GM21447 (cell line): ENCODE results near the gene MND1.

ENCODE experiments used
- ATAC-seq: cut with Tn5 transposase; IDR thresholded peaks from one replicate; pipeline ENCODE4 v1.9.1; 2021; ENCODE audit not compliant: unreplicated experiment

MND1 gene

GRCh38 chr4:153344131-153345011, at the start of gene MND1:
Gene MND1 (plus strand): TSS chr4:153344688. CDS start chr4:153344738, 50 bp downstream.
- peak; percentile 68 for ATAC-seq

GRCh38 chr4:153295131-153295755, 49.2 kb upstream of the MND1 start:
- ATAC-seq = no peak

GRCh38 chr4:153296040-153296823, 48.3 kb upstream of the MND1 start:
- no peak for ATAC-seq

GRCh38 chr4:153297116-153297515, 47.4 kb upstream of the MND1 start:
- no peak for ATAC-seq

GRCh38 chr4:153310793-153311192, 33.7 kb upstream of the MND1 start:
- no peak for ATAC-seq

- ATAC-seq = no peak
These were observed 29.6 kb upstream of the MND1 start for GRCh38 chr4:153314915-153315314.

GRCh38 chr4:153318696-153319320, 25.7 kb upstream of the MND1 start:
- no peak for ATAC-seq

GRCh38 chr4:153322791-153323190, 21.7 kb upstream of the MND1 start:
- no peak for ATAC-seq

GRCh38 chr4:153324046-153324445, 20.4 kb upstream of the MND1 start:
- ATAC-seq = no peak

- ATAC-seq = no peak
These were observed 18.9 kb upstream of the MND1 start for GRCh38 chr4:153325558-153325957.

GRCh38 chr4:153326513-153326912, 18.0 kb upstream of the MND1 start:
- ATAC-seq = no peak

GRCh38 chr4:153327247-153327646, 17.2 kb upstream of the MND1 start:
- ATAC-seq = no peak

- no peak for ATAC-seq
These were observed 11.6 kb upstream of the MND1 start for GRCh38 chr4:153332936-153333335.

GRCh38 chr4:153333874-153334273, 10.6 kb upstream of the MND1 start:
- no peak for ATAC-seq

GRCh38 chr4:153335665-153336064, 8.8 kb upstream of the MND1 start:
- no peak for ATAC-seq

- no peak for ATAC-seq
These were observed 6.8 kb upstream of the MND1 start for GRCh38 chr4:153337686-153338085.

GRCh38 chr4:153341575-153342090, 2.9 kb upstream of the MND1 start:
- ATAC-seq = peak; percentile 22

- ATAC-seq = no peak
These were observed 1.5 kb upstream of the MND1 start for GRCh38 chr4:153342751-153343552.

GRCh38 chr4:153345012-153345981, 809 bp downstream of the MND1 start:
- ATAC-seq = peak; percentile 48
